Measurements from ENCODE around the gene HSFX1. TPM values are rescaled to one million over a fixed set of nuclear protein-coding genes. Genes with fewer than 3 reads are reported as not detected.
"Not testable (repeated sequence)": the region's sequence is repeated elsewhere in the genome, so short reads cannot be mapped to it uniquely, and the experiment has no call there.

Gene HSFX1
- total and polyA plus RNA-seq, 2 donors (not counting 1 experiment from before 2014, with no cell fraction given): 1.2 to 2.9 TPM

GRCh38 chrX:149758068-149758714 lies 15.7 kb upstream of the HSFX1 start:
- no peaks in the 10 kb centered on the region for H3K27me3 ChIP-seq (replicated peaks in 1 of 4; ENCODE audit: control extremely low read depth in 1 of 4, control insufficient read depth in 3 of 4, insufficient read depth in 4 of 4, low read length in 3 of 4)
- no peak overlapping the region for H3K4me2 ChIP-seq (replicated peaks; ENCODE audit: low read depth, low read length, poor library complexity, severe bottlenecking)
- no peaks in the 10 kb centered on the region for H3K4me1 ChIP-seq (ENCODE audit: control insufficient read depth in 2 of 2, insufficient read depth in 2 of 2, low read length in 2 of 2)
- H3K36me3 ChIP-seq (replicated peaks in 1 of 2; ENCODE audit: control extremely low read depth in 1 of 2, control insufficient read depth in 1 of 2, extremely low read depth in 1 of 2, insufficient read depth in 2 of 2, low read length in 1 of 2): no peaks in the 10 kb centered on the region
- H2AFZ ChIP-seq (ENCODE audit: insufficient read depth, low read depth, low read length, poor library complexity, severe bottlenecking): no peak overlapping the region
- no peaks in the 10 kb centered on the region for H3K9me3 ChIP-seq (ENCODE audit: control extremely low read depth in 1 of 3, control insufficient read depth in 2 of 3, insufficient read depth in 1 of 3, low read length in 2 of 3)
- no peaks in the 10 kb centered on the region for H3K9me3 Mint-ChIP-seq (ENCODE audit: insufficient read depth)
- WGBS (ENCODE audit: insufficient coverage): 96% methylated on average over 16 of the region's 18 CpGs
- H3K4me1 Mint-ChIP-seq: no peaks in the 10 kb centered on the region
- H3K27ac ChIP-seq (ENCODE audit: low read length in 2 of 2): no peak overlapping the region
- ChIA-PET POLR2A (no interaction called here), CTCF (no interaction called here)
- no peak overlapping the region for H3K27ac Mint-ChIP-seq
- intact Hi-C loops (cut with micrococcal nuclease): no loop called here
- H4K20me1 ChIP-seq (ENCODE audit: control insufficient read depth, insufficient read depth, low read length, poor library complexity, severe bottlenecking): no peaks in the 10 kb centered on the region
- TF ChIP-seq CTCF (IDR thresholded peaks at IDR 0.05): no peak
- no peak for TF ChIP-seq EZH2 (IDR thresholded peaks at IDR 0.05; ENCODE audit: borderline replicate concordance, insufficient read depth, low read depth, low read length, poor library complexity, severe bottlenecking)
- no peak overlapping the region for H3K9ac ChIP-seq (ENCODE audit: low read length)
- no peak overlapping the region for H3K4me3 ChIP-seq (ENCODE audit: control extremely low read depth in 1 of 5, extremely low read depth in 1 of 5, insufficient read depth in 1 of 5, low read depth in 2 of 5, low read length in 4 of 5)
- ATAC-seq (ENCODE audit: low read depth) (no peak), DNase-seq (no peak)
- H3K27me3 Mint-ChIP-seq: no peaks in the 10 kb centered on the region
- H3K79me2 ChIP-seq (ENCODE audit: control insufficient read depth, insufficient read depth, low read length): no peaks in the 10 kb centered on the region
- H3K4me3 Mint-ChIP-seq: no peak overlapping the region

- H3K9ac ChIP-seq (ENCODE audit: low read length); H3K4me2 ChIP-seq (replicated peaks; ENCODE audit: low read depth, low read length, poor library complexity, severe bottlenecking); H3K9me3 ChIP-seq (ENCODE audit: control extremely low read depth in 1 of 3, control insufficient read depth in 2 of 3, insufficient read depth in 1 of 3, low read length in 2 of 3); H3K9me3 Mint-ChIP-seq (ENCODE audit: insufficient read depth); ATAC-seq (ENCODE audit: low read depth); H4K20me1 ChIP-seq (ENCODE audit: control insufficient read depth, insufficient read depth, low read length, poor library complexity, severe bottlenecking); H3K27me3 Mint-ChIP-seq; DNase-seq; H3K4me1 ChIP-seq (ENCODE audit: control insufficient read depth in 2 of 2, insufficient read depth in 2 of 2, low read length in 2 of 2); H3K79me2 ChIP-seq (ENCODE audit: control insufficient read depth, insufficient read depth, low read length); H3K27ac ChIP-seq (ENCODE audit: low read length in 2 of 2); H3K27ac Mint-ChIP-seq; H3K4me3 Mint-ChIP-seq; H3K4me1 Mint-ChIP-seq; POLR2A ChIA-PET; H3K27me3 ChIP-seq (replicated peaks in 1 of 4; ENCODE audit: control extremely low read depth in 1 of 4, control insufficient read depth in 3 of 4, insufficient read depth in 4 of 4, low read length in 3 of 4); CTCF ChIA-PET; intact Hi-C loops (cut with micrococcal nuclease); H2AFZ ChIP-seq (ENCODE audit: insufficient read depth, low read depth, low read length, poor library complexity, severe bottlenecking); H3K36me3 ChIP-seq (replicated peaks in 1 of 2; ENCODE audit: control extremely low read depth in 1 of 2, control insufficient read depth in 1 of 2, extremely low read depth in 1 of 2, insufficient read depth in 2 of 2, low read length in 1 of 2); H3K4me3 ChIP-seq (ENCODE audit: control extremely low read depth in 1 of 5, extremely low read depth in 1 of 5, insufficient read depth in 1 of 5, low read depth in 2 of 5, low read length in 4 of 5): not testable (repeated sequence)
- 89% methylated on average over 5 of the region's 17 CpGs for WGBS (ENCODE audit: insufficient coverage)
Measured at GRCh38 chrX:149758715-149759078, 15.2 kb upstream of the HSFX1 start.
